Measurements from ENCODE around the gene MTA1. TPM values are rescaled to one million over a fixed set of nuclear protein-coding genes. Genes with fewer than 3 reads are reported as not detected.

Gene MTA1
- total and polyA plus RNA-seq, 4 donors = 16.9 to 111 (median 78.4) TPM

DNA sequence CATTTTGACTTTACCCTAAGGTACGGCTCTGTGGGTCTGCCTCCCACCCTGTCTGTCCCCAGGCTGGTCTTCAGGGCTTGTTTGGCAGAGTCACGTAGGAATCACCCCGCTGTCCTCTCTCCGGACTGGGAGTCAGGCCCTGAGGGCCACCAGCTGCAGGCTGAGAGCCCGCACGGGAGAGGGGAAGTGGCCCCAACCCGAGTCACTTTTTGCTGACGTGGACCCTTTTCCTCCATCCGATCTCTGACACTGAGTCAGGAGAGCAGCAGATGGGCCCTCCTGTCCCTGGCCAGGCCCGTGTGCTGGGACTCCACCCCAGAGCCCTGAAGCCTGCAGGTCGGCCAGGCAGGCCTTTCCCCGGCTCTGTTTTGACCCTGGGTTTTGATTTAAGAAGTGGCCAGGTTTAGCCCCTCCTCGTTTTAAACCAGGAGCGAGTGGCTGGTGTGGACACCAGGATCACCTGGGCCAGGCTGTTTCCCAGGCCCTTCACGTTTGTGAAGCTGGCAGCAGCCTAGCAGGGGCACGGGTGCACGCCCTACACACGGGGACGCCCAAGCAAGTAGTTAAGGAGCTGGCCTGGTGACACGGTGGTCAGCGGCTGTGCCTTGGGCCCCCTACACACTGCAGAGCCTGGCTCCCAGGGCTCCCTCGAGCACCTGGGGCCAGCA, 33.8 kb upstream of the MTA1 start:
- Histone ChIP-seq H3K36me3 (ENCODE audit: control insufficient read depth in 1 of 2, insufficient read depth in 2 of 2, low read length in 1 of 2) (peaks cover 0 to 2% of the 10 kb centered on the region in 2 donors), H3K9me3 (ENCODE audit: control insufficient read depth, low read length) (no peaks in the 10 kb centered on the region), H3K27me3 (ENCODE audit: control insufficient read depth in 1 of 2, insufficient read depth in 2 of 2, low read length in 1 of 2) (no peaks in the 10 kb centered on the region), H3K4me1 (ENCODE audit: control insufficient read depth in 1 of 2, insufficient read depth in 2 of 2, low read length in 2 of 2) (no peaks in the 10 kb centered on the region), H3K4me3 (ENCODE audit: low read length in 2 of 2) (no peak overlapping the region), H3K27ac (ENCODE audit: low read depth in 1 of 2, low read length in 2 of 2) (no peak overlapping the region)
- no peak for ATAC-seq (ENCODE audit: low FRiP score)
- WGBS, 2 donors = 89 to 90% methylated on average over 22 of the region's 22 CpGs
- intact Hi-C loops (cut with DNase I) = no loop called here
- peak in 1 of 2 donors; percentile 79 for DNase-seq

DNA sequence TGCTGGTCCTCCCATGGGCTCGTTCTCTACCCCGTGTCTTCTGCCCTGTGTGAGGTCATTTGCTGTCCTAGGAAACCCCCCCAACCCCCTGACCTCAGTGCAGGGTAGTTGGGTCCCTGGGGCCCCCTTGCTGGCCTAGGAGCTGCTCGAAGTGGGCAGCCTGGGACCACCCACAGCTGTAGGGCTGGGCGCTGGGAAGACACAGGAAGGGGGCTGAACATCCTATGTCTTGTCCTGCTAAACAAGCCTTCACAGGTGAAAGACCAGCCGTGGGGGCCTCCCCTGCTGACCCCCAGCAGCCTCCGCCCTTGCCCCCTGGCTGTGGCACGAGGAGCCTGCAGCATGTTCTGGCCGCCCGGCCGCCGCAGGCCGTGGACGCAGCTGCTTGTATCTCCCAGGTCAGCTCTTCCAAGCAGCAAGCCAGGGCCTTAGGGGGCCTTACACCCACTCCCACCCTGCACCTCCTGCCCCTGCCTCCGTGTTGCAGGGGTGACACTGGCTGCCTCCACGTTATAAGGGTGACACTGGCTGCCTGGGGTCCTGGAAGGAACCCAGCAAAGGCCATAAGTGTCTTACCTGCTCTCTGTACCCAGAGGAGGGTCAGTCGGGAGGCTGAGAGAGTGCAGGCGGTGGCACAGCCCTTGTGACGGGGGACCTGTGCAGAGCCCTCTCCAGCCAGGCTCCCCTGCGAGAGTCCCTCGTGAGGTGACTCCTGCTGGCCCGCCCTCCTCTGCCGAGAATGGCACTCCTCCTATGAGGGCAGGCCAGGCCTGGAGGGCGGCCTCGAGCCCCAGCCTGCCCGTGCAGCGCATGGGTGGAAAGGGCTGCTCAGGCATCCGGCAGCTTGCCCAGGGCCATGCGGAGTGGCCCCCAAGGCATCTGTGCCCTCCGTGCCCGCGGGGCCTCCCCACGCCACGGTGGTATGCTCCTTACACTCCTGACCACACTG, 32.8 kb upstream of the MTA1 start:
- intact Hi-C loops (cut with DNase I) = no loop called here

DNA sequence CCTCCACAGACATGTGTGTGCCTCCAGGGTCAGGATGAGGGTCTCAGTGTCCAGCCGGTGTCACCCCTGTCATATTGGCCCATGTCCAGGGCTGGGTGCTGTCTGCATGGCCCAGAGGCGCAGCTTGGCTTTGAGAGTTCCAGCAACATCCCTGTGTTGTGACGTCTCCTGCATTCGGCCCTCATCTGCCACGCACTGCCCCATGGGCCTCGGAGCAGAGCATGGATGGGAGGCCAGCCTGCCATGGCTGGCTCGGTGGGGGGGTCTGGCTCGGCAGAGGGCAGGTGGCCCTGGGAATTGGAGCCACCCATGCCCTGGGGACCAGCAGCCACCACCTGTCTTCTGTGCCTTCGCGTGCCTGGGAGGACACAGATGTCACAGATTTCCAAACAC, 32.1 kb upstream of the MTA1 start:
- ATAC-seq (ENCODE audit: low FRiP score) = no peak

More for the DNA sequence above, 32.8 kb upstream of the MTA1 start:
- H3K9me3 ChIP-seq (ENCODE audit: control insufficient read depth, low read length) = no peaks in the 10 kb centered on the region
- peaks cover 0 to 2% of the 10 kb centered on the region in 2 donors for H3K36me3 ChIP-seq (ENCODE audit: control insufficient read depth in 1 of 2, insufficient read depth in 2 of 2, low read length in 1 of 2)
- no peaks in the 10 kb centered on the region for H3K27me3 ChIP-seq (ENCODE audit: control insufficient read depth in 1 of 2, insufficient read depth in 2 of 2, low read length in 1 of 2)
- 87 to 91% methylated on average over 26 to 33 of the region's 33 CpGs for WGBS, 2 donors
- DNase-seq = peak in 1 of 2 donors; percentile 47
- H3K4me1 ChIP-seq (ENCODE audit: control insufficient read depth in 1 of 2, insufficient read depth in 2 of 2, low read length in 2 of 2) = no peaks in the 10 kb centered on the region
- ATAC-seq (ENCODE audit: low FRiP score) = no peak
- no peak overlapping the region for H3K27ac ChIP-seq (ENCODE audit: low read depth in 1 of 2, low read length in 2 of 2)
- no peak overlapping the region for H3K4me3 ChIP-seq (ENCODE audit: low read length in 2 of 2)

DNA sequence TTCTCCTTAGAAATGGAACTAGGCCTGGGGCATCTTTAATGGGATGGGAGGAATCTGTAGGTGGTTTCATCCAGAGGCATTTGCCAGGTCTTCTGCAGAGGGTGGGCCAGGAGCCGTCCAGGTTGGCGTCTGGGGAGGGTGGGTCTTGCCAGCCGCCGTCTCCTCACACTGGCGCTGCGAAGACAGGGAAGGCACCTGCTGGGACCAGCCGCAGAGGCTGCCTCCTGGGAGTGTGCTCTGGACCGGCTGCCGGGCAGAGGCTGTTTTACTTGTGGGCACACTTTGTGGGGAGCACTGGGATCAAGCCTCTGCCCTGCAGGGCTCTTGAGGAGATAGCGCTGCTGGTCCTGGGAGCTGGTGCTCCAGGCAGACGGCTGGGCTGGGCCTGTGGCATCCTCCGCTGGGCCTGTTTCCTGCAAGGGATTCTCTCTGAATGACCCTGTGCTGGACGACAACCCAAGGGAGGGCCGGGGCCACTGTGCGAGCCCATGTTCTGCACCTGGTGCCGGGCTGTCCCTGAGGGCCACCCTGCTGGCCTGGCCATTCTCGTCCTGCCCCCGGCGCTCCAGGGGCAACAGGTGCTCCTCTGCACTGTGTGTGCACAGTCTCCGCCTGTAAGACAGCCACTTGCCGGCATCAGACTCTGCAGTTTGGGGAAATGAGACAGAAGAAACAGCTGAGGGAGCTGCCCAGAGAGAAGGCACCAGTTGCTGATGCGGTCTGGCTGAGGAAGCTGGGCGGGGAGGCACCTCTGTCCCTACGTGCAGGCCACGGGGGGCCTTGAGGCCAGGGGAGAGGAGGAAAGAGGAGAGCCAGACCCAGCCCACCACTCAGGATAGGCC, 31.3 kb upstream of the MTA1 start:
- H3K4me3 ChIP-seq (ENCODE audit: low read length in 2 of 2) = no peak overlapping the region
- ATAC-seq (ENCODE audit: low FRiP score) (peak; percentile 9), DNase-seq (peak in 1 of 2 donors; percentile 71)
- intact Hi-C loops (cut with DNase I) = no loop called here
- peaks cover 0 to 1% of the 10 kb centered on the region in 2 donors for H3K36me3 ChIP-seq (ENCODE audit: control insufficient read depth in 1 of 2, insufficient read depth in 2 of 2, low read length in 1 of 2)
- H3K27me3 ChIP-seq (ENCODE audit: control insufficient read depth in 1 of 2, insufficient read depth in 2 of 2, low read length in 1 of 2) = no peaks in the 10 kb centered on the region
- no peaks in the 10 kb centered on the region for H3K9me3 ChIP-seq (ENCODE audit: control insufficient read depth, low read length)
- no peaks in the 10 kb centered on the region for H3K4me1 ChIP-seq (ENCODE audit: control insufficient read depth in 1 of 2, insufficient read depth in 2 of 2, low read length in 2 of 2)
- no peak overlapping the region for H3K27ac ChIP-seq (ENCODE audit: low read depth in 1 of 2, low read length in 2 of 2)
- WGBS, 2 donors = 87 to 88% methylated on average over 25 of the region's 25 CpGs

More for the DNA sequence above, 32.1 kb upstream of the MTA1 start:
- Histone ChIP-seq H3K36me3 (ENCODE audit: control insufficient read depth in 1 of 2, insufficient read depth in 2 of 2, low read length in 1 of 2) (peaks cover 0 to 2% of the 10 kb centered on the region in 2 donors), H3K4me1 (ENCODE audit: control insufficient read depth in 1 of 2, insufficient read depth in 2 of 2, low read length in 2 of 2) (no peaks in the 10 kb centered on the region), H3K4me3 (ENCODE audit: low read length in 2 of 2) (no peak overlapping the region), H3K9me3 (ENCODE audit: control insufficient read depth, low read length) (no peaks in the 10 kb centered on the region), H3K27me3 (ENCODE audit: control insufficient read depth in 1 of 2, insufficient read depth in 2 of 2, low read length in 1 of 2) (no peaks in the 10 kb centered on the region), H3K27ac (ENCODE audit: low read depth in 1 of 2, low read length in 2 of 2) (no peak overlapping the region)
- peak in 1 of 2 donors; percentile 41 for DNase-seq
- WGBS, 2 donors = 86% methylated on average over 10 of the region's 10 CpGs
- intact Hi-C loops (cut with DNase I) = no loop called here

DNA sequence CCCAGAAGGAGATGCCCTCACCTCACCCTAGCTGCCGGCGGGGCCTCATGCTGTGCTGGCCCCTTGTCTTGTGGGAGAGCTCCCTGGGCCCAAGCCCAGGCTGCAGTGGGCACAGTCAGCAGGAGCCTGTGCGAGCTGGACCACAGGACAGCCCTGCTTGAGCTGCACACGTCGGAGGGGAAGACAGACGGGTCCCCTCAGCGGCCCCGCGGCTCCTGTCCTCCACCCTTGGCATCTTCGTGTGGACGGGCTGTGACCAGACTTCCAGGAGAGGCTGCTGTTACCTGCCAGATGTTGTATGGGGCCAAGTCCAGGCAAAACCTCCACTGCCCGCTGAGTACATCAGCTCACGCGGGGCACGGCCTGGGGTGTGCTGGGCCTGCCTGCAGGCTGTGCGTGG, 30.7 kb upstream of the MTA1 start:
- no peaks in the 10 kb centered on the region for H3K27me3 ChIP-seq (ENCODE audit: control insufficient read depth in 1 of 2, insufficient read depth in 2 of 2, low read length in 1 of 2)
- WGBS, 2 donors = 83 to 90% methylated on average over 16 of the region's 16 CpGs
- no peaks in the 10 kb centered on the region for H3K36me3 ChIP-seq (ENCODE audit: control insufficient read depth in 1 of 2, insufficient read depth in 2 of 2, low read length in 1 of 2)
- no peaks in the 10 kb centered on the region for H3K9me3 ChIP-seq (ENCODE audit: control insufficient read depth, low read length)
- intact Hi-C loops (cut with DNase I) = no loop called here
- H3K4me1 ChIP-seq (ENCODE audit: control insufficient read depth in 1 of 2, insufficient read depth in 2 of 2, low read length in 2 of 2) = no peaks in the 10 kb centered on the region
- H3K27ac ChIP-seq (ENCODE audit: low read depth in 1 of 2, low read length in 2 of 2) = no peak overlapping the region
- ATAC-seq (ENCODE audit: low FRiP score) (no peak), DNase-seq (peak in 1 of 2 donors; percentile 42)
- no peak overlapping the region for H3K4me3 ChIP-seq (ENCODE audit: low read length in 2 of 2)

DNA sequence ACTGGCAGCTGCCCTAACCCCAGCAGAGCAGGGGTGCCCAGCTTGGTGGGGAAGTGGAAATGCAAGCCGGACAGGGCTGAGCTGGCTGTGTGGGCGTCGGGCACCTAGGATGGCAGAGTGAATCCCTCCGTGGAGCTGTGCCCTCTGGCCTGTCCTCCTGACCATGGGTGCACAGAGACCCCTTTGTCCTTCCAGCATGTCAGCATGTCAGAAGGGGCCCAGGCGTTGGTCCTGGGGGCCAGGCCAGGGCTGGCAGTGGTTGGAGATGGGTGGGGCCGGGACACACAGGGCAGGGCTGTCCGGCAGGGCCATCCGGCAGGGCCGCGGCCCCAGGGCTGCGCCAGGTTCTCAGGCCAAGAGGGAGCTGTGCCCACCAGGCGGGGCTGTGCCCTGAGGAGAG, 30.1 kb upstream of the MTA1 start:
- WGBS, 2 donors = 76 to 78% methylated on average over 12 of the region's 12 CpGs
- intact Hi-C loops (cut with DNase I) = no loop called here
- ATAC-seq (ENCODE audit: low FRiP score) = no peak
- H3K27ac ChIP-seq (ENCODE audit: low read depth in 1 of 2, low read length in 2 of 2) = no peak overlapping the region
- H3K36me3 ChIP-seq (ENCODE audit: control insufficient read depth in 1 of 2, insufficient read depth in 2 of 2, low read length in 1 of 2) = no peaks in the 10 kb centered on the region
- DNase-seq = peak in 1 of 2 donors; percentile 60
- H3K9me3 ChIP-seq (ENCODE audit: control insufficient read depth, low read length) = no peaks in the 10 kb centered on the region
- H3K4me1 ChIP-seq (ENCODE audit: control insufficient read depth in 1 of 2, insufficient read depth in 2 of 2, low read length in 2 of 2) = no peaks in the 10 kb centered on the region
- H3K4me3 ChIP-seq (ENCODE audit: low read length in 2 of 2) = no peak overlapping the region
- H3K27me3 ChIP-seq (ENCODE audit: control insufficient read depth in 1 of 2, insufficient read depth in 2 of 2, low read length in 1 of 2) = no peaks in the 10 kb centered on the region

DNA sequence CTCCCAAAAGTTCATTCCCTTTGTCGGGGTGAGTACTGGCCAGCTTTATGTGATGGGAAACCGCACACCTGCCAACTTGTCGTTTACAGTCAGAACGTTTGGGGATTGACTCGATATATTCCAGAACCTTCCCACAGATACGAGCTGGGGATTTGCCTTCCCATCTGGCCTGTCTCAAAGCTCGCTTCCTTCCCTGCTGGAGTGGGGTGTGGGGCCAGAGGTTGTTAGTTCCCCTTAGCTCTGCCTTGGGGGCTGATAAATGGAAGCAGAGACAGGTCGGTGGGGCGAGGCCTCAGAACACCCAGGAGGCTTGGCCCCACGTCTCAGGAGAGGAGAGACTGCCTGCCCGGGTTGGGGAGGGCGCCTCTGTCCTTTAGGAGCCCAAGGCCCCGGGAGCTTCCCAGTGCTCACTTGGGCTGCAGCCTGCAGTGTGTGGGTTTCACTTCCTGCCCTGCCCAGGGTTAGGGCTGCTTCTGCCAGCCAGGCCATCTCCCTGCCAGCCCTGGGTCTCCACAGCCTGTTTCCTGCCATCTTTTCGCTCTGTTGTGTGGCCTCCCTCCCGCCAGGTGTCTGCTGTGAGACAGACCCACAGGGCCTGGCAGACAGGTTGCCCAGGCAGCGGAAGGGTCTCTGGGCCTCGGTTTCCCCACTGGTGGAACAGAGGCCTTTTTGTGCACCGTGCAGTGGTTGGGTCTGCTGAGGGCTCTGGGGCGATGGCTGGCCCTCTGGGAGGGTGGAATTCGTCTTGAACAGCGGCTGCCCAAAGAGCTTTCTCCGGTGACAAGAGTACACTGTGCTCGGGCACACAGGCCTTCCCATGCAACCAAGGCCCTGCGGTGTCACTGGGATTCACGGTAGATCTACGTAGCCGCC, 29.4 kb upstream of the MTA1 start:
- no peaks in the 10 kb centered on the region for H3K4me1 ChIP-seq (ENCODE audit: control insufficient read depth in 1 of 2, insufficient read depth in 2 of 2, low read length in 2 of 2)
- no peaks in the 10 kb centered on the region for H3K9me3 ChIP-seq (ENCODE audit: control insufficient read depth, low read length)
- no peak overlapping the region for H3K4me3 ChIP-seq (ENCODE audit: low read length in 2 of 2)
- intact Hi-C loops (cut with DNase I) = no loop called here
- no peaks in the 10 kb centered on the region for H3K36me3 ChIP-seq (ENCODE audit: control insufficient read depth in 1 of 2, insufficient read depth in 2 of 2, low read length in 1 of 2)
- DNase-seq (peak in 1 of 2 donors; percentile 74), ATAC-seq (ENCODE audit: low FRiP score) (no peak)
- H3K27me3 ChIP-seq (ENCODE audit: control insufficient read depth in 1 of 2, insufficient read depth in 2 of 2, low read length in 1 of 2) = no peaks in the 10 kb centered on the region
- WGBS, 2 donors = 83 to 85% methylated on average over 24 to 27 of the region's 27 CpGs
- H3K27ac ChIP-seq (ENCODE audit: low read depth in 1 of 2, low read length in 2 of 2) = no peak overlapping the region

All from aorta (tissue), 5 donors.